Activated CD4-positive, alpha-beta T cell treated with anti-CD3 and anti-CD28 coated beads, Interleukin-2, amount 50 U/mL, for 4 hours (primary cell): Measurements from ENCODE around the gene TCF4.

Source experiments
- DNase-seq, 2 experiments: peaks; one replicate each; pipeline ENCODE4 v3.0.0-alpha.2; 2020

TCF4 gene

DNA sequence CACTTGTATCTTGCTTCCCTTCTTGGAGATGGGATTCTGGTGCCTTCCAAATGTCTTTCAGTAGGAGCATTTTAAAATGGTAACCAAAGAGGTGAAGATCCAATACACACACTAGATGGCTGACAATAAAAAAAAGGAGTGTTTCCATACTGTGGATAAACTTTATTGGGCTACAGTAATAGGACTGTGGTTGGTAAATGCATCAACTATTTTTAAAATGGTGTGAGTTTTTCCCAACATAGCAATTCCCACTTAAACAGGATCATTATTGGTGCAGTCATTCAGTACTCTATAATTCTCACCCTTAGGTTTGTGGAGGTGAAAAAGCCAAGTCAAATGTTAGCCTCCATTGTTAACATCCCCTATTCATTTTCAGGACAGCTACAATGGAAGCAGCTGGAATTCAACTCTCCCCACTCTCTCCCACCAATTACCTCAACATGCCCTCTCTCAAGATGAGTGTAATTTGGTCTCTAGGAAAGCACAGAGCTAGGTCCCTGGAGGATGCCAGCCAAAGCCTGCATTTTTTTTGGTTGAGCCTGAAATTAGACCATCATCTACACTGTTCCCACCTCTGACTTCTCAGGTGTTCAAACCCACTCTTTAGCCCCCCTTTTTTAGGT, 273.3 kb downstream of the TCF4 start:
- no peak for DNase-seq

DNA sequence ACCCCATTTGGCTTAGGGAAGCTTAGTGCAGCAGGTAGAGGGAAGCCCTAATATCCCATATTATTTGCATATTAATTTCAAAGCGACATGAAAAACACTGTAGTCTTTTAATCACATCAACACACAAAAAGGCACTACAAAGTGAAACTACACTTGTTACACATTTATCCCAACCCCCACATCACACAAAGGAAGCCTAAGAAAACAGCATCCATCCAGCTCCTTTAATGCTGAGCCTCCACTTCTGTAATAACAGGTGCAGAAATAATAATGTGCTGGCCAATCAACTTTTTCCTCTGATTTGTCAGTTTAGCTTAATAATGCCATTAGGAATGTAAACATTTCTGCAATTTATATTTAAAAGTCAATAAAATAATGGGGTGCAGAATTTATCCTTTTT, 274.0 kb downstream of the TCF4 start:
- DNase-seq: no peak

DNA sequence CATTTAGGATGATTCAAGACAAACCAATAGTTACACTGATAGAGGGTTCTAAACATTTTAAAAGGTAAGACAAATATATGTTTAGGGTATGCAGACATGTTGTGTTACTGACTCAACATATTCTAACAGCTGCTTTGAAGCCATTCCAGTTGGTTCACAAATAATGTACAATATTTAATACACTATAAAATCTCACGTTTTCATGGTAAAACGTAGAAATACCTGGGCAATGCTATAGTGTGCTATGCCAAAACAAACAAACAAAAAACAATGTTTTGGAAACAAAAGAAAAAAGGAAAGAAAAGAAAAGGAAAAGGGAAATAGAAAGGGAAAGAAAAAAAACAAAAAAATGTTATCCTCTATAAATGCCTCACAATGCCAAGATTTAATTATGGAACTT, 277.1 kb downstream of the TCF4 start:
- no peak for DNase-seq

DNA sequence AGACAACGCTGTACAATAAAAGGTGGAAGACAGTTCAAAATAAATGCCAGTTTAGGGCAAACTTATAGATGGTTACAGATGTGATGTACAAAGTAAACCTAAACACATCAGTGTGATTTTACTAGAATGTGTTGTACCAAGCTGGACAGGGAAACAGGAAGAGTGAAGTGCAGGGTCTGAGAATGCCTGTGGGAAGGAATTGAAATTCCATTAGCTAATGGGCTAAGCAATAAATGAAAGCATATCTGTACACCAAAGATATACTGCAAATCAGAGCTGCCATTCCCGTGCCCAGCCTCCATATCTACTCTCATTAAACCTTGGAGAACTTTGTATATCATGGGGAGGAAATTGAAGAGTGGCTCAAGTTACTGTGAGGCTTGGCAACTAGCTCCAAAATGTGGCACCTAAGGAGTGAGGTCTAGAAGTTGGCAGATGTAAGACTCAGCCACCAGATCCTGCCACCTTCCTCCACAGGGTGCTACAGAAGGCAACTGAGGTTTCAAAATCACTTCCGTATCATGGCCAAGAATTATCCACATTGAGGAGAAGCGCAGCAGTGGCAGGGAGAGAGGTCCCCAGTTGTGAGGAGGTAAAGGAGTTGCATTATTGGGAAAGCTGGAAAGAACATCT, 277.8 kb downstream of the TCF4 start:
- no peak for DNase-seq

DNA sequence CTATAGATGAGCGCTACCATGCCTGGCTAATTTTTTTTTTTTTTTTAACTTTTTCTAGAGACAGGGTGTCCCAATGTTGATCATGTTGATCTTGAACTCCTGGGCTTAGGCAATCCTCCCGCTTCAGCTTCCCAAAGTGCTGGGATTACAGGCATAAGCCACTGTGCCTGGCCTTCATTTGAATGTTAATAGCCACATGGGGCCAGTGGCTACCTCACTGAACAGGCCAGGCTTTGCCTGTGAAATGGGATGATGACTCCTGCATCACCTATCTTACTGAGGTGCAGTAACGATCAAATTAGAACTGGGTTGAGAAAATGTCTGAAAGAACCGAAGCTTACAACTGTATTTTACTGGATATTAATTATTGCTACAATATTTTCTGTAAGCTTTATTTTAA, 278.7 kb downstream of the TCF4 start:
- no peak for DNase-seq

DNA sequence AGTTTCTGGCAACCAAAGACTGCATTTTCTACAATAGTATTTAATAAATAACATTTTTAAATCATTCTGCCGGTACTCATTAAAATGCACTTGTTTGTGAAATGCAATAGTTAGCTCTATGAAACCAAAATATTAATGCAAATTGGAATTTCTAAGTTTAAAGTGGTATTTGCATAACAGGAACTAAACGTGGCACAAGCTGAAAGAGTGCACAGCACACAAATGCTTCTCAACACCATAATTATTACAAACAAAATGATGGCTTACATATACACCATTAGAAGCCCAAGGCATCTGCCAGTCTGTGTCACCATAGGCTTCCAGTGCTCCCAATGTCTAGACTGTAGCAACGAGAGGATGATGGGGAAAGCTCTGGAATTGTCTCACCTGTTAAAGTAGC, 280.5 kb downstream of the TCF4 start:
- no peak for DNase-seq

DNA sequence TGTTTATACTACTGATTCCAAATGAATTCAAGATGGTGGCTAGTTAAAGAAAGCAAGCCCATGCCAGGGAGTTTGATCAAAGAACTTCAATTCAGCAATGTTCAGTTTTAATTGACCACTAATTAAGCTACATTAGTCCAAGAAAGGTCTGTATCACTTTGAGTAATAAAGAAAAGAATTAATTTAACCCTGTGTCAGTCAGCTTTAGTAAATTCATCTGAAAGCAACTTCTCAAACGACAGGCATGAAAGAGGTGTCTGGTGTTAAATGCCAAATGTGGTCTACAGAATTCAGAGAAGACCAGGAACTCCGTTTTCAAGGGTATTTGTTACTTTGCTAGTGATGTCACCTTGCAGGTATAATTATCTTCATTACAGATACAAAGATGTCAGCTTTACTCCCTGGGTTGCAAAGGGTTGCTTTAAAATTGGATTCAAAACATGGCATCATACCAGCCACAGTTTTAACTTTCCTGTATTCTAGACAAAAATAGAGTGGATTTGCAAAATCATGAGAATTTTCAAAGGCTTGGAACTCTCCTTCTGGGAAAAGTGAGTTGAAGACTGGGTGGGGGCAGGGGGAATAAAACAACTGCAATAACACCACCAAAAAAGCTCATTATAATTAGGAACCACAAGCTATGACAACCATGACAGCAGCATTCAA, 281.5 kb downstream of the TCF4 start:
- no peak for DNase-seq

DNA sequence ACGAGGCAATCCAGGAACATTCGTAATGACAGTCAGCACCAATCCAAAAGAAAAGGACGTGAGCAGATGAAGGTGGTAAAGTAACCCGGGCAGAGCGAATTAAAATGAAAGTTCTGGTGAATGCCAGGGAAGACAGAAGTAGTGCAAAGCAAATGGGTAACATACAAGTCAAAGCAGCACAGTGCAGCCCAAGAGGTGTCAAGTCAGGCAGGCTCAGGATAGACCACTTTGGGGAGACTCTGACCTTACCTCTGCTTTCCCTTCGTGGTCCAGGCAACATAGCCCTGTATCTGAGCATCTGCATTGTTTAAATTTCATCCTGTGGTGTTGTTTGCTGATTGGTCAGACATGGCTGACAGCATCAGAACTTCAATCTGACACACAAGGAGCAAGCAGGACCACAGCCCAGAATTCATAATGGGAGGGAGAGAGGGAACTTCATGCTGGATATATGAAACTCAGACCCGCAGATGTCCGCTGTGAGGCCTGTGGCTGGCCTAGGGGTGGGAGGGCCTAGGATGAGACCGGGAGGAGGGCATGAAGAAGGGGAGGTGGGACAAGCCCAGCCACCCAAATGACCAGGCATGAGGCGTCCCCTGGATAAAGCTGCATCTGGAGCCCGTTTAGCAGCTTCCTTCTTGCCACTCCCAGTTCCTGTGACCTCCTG, 285.7 kb downstream of the TCF4 start:
- no peak for DNase-seq

DNA sequence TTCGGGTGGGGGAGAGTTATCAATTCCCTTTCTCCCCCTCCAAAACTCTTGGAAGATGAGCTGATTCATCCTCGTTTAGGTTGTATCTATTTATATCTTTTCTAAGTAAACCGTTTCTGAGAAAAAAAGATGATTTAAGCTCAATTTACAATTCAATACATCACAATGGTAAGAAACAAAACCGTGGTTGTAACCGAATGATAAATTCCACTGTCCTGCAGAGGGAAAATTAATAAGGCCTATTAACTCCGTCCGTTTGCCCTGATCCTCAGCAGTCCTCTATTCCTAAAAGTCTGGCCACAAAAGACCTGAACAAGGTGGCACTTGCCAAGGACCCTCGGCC, 286.2 kb downstream of the TCF4 start:
- DNase-seq: no peak

DNA sequence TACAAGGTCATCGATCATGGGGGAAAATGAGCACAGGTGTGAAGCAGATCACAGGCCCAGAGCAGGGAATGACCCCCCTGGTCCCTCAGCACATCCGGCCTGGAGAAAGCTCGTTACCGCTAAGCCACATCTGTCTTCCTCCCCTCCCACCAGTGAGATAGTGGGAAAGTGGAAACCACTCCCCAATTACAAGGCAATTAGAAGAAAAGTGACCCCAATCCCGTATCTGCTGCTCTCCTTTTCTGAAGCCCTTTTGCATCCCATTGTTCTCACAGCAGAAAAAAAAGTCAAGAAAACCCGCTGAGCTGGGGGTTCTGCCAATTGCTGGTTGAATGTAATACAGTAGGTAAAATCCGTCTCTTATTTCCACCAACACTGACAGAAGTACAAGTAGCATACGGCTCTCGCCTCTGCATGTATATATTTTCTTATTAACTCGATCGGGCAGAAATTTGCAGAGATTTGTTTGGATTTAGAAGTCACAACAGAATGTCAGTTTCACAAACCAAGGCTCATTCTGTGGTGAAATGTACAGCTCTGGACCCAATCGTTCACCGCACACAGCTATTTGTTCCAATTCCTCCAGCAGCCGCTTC, 287.0 kb downstream of the TCF4 start:
- no peak for DNase-seq

DNA sequence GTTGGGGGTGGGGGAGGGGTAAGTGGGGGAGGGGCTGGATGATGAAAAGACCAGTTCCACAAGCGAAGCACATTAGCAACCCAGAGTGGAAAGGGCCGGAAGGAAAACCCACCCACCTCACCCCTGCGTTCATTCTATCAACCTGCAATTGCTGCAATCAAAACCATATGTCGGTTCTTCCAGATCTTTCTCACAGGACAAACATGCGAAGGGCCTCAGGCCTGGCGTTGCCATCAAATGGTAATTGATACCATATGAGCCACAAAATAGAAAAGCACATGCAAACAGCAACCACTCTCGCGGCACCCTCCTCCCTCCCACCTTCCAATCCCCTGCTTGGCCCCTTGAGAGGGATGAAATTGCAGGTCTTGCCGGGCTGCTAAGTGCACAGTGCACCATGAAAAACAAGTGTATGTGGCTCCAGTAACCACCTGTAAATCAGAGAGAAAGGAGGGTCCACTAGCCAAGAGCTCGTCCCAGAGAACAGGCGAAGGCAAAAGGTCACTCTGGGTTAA, 287.5 kb downstream of the TCF4 start:
- no peak for DNase-seq

DNA sequence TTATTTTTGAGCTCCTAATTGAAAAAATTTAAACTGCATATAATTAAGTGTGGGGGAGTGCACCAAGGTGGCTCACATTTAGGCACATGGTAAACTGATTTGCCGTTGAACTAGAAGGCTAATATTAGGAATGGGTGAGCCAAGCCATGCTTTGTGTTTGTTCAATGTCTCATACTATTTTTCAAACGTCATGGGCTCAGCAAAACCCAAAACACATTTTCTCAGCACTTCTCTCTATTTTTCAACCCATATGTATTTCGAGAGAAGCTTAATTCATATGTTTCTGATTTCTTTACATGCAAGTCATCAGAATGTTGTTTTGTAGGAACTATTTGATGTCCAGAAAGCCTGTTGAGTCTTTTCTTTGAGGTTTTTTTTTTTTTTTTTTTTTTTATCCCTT, 291.2 kb downstream of the TCF4 start:
- DNase-seq: no peak

DNA sequence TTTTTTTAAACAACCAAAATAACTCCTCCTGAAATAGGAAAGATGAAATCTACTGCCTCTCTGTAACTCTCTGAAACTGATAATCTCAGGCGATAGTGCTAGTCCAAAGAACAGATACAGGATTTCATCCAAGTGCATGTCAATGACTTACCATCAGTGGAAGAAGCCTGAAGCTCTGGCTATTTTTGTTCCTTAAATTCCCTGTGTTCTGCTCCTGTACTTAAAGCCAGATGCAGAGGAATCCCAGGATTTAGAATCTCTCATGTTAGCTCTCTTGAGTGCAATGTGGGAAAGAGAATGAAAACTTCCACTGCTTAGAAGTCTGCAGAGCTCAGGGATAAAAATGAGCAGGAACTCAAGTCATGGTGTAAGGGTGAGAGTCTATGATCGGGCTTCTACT, 291.9 kb downstream of the TCF4 start:
- no peak for DNase-seq

DNA sequence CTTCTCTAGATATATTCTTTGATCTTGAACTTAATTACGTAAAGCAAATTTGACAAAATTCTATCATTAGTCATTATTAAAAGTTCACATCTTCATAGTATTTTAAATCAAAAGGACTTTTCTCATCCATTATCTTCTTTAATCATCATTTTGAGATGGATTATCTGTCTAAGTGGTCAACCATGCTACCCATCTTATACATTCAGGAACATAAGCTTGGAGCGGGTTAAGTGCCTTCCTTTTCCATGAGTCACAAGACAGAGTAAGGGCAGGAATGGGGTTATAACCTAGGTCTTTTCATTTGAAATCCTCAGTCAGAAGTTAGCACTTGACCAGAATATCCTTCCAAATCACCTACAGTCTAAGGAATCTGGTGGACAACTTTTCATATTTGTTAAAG, 297.1 kb downstream of the TCF4 start:
- no peak for DNase-seq

DNA sequence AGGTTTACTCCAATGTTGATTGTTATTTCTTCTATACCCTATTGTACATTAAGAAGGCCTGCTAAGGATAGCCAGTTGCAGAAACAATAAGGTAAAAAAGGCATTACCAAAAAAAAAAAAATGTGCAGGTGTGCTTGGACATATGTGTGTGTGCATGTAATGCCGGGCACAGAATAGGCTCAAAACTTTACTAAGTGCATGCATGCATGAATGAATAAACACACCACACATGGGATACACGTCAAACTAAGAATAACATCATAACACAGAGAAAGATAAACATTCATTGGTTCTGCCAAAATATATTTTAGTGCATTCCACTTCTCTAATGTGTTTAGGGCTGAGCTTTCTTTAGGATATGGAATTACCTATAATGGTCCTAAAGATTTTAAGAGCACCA, 298.2 kb downstream of the TCF4 start:
- no peak for DNase-seq

DNA sequence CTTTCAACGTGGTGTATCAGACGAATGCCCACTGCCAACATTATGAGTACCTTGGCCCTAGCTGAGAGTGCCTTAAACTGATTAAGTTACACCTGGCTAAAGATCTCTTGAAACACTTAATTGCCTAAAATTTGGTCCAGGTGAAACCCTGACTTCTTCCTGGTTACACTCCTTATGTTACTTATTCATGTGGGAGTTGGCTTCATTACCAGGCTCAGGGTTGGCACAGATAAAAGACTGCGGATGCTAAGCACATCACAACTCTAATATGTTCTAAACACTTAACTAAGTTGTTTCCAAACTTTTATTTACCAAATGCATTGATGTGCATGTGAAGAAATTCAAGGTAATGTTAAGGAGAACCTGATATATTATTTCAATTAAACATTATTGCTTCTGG, 298.9 kb downstream of the TCF4 start:
- no peak for DNase-seq

DNA sequence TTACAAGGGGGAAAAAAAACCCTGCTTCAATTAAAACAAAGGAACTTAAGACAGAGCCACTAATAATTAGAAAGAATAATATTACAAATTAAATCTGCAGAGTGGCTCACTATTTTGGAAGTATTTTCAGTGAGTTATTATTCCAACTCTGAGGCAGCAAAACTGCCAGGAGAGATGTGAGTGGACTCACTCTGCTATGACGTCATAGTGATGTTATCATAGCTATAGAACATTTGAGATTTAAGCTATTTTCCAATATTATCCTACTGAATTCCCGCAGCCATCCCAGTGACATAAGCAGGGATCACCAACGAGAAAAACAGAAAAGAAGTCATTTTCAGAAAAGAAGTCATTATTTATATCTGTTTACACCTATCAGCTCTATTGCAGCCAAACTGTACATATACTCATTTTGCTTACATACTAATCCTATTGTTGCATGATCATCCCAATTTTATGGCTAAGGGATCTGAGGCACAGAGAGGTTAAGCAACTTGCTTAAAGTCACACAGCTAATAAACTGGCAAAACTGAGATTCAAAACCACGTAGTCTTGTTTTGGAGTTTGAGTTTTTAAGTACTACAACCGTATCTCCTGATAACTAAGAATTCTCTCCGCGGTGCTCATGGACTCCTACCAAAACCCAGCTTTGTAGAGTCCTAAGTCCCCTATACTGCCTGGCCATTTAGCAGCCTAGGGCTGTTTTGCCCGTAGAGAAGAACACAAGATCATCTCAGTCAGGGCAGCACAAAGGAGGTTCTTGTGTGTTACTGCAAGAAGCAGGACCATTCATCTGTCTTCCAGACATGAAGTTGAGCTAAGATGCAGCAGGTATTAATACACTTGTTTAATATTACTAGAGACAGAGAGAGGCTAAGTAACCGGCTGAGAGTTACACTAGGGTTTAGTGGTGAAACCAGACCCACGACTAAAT, 299.8 kb downstream of the TCF4 start:
- DNase-seq: no peak

DNA sequence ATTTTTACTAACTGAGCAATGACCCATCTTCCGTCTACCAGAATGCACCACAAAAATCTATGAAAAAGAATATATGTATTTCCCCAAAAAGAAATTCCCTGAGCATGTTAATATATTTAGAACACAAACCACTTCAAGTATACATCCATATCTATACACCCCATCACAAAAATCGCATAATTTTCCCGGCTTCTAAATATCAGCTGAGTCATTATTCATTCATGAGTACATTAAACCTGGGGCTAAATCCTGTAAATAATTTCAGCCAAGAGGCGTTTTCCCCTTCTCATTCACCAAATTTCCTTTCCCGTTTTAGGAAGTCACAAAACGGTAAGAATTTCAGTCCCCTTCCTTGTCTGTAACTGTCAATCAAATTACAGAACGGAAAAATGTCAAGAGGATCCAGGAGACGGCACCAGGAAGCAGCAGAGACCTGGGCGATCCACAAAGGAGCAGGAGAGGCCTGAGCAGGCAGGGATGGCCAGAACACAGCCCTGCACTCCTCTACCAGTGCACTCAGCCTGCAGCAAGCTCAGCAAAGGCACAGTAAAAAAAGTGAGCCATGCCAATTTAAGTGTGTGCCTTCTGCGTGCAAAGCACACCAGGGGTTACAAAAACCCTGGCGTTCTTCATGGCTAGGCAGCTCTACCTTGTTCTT, 300.7 kb downstream of the TCF4 start:
- DNase-seq: no peak

DNA sequence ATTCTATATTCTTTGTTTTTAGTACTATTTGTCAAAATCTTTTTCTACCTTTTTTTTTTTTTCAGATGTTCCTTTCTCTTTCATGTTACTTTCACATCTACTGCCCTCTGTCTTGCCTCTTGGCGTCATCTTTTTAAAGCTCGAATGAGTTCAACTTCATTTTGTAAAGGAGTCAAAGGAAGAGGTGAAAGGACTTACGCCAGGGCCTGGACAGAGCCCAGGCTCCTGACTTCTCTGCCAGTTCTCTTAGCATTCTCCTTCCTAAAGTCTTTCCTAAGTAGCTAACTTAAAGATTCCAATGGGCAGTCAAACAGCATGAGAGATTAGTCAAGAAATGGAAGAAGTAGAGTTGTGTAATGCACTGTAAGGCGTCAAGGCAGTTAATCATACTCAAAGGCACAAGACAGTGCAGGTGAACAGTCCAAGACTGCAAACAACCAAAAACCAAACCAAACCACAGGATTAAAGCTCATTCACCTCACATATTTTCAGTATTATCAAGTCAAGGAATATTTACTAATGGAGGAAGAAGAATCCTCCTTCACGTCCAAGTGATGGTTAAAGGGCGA, 301.7 kb downstream of the TCF4 start:
- DNase-seq: no peak

DNA sequence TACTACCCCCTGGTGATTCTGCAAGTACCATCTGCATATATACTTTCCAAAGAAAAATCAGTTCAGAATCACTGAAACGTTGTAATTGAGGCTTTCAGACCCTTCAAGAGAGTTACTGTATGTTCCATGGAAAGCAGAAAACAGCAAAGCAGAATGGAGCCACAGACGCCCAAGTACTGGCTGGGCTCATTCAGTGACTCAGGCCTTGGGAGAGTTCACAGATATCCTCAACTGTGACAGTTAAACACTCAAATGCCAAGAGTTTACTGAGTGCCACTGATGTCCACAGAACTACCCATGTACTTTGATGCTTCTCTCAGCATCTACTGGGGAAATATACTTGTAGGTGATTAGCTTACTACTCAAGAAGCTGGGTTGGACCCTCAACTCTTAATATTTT, 303.4 kb downstream of the TCF4 start:
- DNase-seq: no peak

DNA sequence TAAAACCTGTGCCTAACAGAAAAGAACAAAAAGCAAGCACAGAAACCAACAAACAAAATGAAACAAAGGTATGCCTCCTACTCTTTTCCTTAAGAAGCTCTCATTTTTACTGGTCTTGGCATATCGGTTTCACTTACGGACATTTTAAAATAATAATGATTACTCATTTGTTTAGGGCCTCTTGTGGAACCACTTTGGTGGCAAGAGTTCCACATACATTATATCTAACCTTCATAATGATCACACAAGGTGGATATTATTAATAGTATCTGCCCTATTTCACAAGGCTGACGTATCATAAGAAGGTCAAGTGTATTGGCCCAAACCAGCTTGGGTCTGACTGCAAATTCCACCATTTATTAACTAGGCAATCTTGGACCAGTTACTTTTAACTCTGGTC, 304.7 kb downstream of the TCF4 start:
- DNase-seq: no peak

DNA sequence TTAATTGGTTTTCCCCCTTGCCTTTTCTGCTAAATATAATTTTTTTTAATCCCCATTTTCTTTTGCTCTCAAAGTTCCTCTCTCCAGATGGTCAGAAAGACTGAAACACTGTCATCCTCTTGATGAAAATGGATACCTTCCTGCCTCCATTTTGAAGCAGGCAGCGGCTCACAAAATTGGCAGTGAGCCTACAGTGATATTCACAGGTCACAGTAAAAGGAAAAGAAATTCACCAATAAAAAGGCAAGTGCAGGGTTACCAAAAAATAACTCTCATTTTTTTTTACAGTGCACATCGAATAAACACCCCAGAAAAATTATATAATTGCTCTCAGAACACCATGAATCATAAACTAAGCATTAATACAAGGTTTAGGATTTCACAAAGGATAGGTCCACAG, 307.5 kb downstream of the TCF4 start:
- DNase-seq: no peak
